Posterior vena cava (tissue), 2 donors: ENCODE results near the gene CCDC158. TPM values are rescaled to one million over a fixed set of nuclear protein-coding genes. Genes with fewer than 3 reads are reported as not detected.

ENCODE experiments used
- DNase-seq: peaks from one replicate; pipeline ENCODE4 v3.0.0-alpha.2; 2020; ENCODE audit warnings: low spot score
- intact Hi-C, 2 donors: fragments of 100-400 bp; cut with DNase I; formaldehyde crosslinking; loops; one replicate each; pipeline versions ENCODE4 v1.14.1 to v1.14.2; 2022 to 2023
- total RNA-seq, 2 donors: library from RNA; stranded (reverse); fragmentation: NEBNext Ultra II Directional; extraction: Animal tissue kit (Norgen Biotek cat#: 25700); gene quantifications; one replicate each; pipeline ENCODE4 v1.2.1, GENCODE V29; 2021
- donor health status: DM: yes; HTN: yes; CAD: no.
- donor health status: DM: yes; HTN: yes; CAD: no.

Gene CCDC158
- total RNA-seq, 2 donors from 2014 or later: 2.0 to 2.3 TPM

DNA sequence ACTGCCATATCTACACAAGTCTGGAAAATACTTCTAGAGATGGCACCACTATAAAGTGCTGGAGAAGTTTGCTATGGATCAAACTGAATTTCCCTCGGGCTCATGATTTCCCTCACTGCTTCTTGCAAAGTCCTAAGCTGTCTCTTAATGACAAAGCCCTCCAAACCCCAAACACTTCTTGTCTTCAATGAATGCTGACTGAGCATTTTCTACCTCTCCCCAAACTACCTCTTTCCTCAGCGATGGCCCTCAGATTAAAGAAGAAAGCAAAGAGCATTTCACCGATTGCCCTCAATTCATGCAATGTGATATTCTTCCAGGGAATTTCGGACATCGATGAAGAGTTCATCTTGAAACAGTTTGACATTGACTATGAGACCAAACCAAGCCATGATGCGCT lies 149.7 kb downstream of the CCDC158 start:
- DNase-seq: no peak
- intact Hi-C loops: no loop called here

DNA sequence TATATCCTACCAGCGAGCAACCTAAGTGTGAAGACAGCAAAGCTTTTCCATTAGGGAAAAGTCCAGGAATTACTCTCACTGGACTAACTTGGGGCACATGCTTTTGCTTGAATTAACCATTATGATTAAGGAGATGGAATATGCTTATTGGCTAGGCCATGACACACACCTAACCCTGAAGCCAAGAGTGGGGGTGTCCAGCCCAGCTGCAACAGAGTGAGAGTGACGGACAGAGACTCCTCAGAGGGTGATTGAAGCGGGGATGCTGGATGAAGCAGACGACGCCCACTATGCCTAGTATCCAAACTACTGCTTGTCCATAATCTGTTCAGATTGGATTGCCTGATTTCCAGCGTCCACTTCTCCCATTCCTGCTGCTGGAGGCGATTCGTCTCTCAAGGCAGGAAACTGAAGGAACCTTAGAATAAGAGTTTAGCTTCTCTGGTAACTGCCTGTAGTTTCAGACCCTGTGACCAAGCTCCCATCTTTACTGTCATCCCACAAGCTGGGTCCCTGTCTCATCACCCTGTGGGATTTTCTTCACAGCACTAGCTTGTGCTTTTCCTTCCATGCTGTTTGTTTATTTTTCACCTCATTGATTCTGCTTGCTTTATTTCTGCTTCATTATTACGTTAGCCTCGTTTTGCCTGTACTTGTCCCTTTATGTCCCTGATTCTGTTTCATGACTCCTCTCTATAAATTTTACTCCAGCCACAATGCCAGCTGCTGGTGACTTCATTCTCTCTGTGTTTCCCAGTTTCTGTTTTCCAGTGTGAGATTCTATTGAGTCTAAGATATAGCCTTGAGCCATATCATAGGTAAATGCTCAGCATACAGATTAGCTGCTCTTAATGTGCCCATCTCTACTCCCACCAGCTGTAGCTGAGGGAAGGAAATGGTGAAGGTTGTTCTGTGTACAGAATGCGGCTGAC lies 150.4 kb downstream of the CCDC158 start:
- intact Hi-C loops: no loop called here
- DNase-seq: no peak

DNA sequence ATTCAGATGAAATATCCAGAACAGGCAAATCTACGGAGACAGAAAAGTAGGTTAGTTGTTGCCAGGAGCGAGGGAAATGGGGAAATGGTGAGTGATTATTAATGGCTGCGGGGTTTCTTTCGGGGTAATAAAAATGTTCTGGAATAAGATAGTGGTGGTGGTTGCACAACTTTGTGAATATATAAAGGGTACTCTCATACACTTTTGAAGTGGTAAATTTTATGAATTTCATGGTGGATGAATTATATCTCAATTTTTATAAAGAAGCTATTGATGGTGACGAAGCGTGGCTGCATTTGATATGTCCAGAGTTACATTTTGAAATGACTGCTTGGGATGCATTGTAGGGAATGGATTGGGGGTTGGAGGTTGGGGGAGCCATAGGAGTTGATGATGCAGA lies 153.1 kb downstream of the CCDC158 start:
- intact Hi-C loops: no loop called here
- no peak for DNase-seq

DNA sequence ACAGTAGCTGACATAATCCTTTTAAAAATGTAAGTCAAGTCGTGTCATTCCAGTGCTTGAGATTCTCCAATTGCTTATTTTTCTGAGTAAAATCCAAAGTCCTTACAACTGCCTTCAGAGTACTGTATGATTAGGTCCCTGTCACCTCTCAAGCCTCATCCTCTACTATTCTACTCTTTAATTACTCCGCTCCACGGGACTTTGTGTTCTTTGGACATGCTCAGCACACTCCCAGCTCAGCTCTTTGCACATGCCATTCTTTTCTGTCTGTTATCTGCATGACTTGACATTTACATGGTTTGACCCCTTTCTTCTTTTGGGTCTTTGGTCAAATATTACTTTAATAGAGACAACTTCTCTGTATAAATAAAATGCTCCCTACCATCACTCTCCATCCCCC lies 154.3 kb downstream of the CCDC158 start:
- intact Hi-C loops: no loop called here
- DNase-seq: no peak

DNA sequence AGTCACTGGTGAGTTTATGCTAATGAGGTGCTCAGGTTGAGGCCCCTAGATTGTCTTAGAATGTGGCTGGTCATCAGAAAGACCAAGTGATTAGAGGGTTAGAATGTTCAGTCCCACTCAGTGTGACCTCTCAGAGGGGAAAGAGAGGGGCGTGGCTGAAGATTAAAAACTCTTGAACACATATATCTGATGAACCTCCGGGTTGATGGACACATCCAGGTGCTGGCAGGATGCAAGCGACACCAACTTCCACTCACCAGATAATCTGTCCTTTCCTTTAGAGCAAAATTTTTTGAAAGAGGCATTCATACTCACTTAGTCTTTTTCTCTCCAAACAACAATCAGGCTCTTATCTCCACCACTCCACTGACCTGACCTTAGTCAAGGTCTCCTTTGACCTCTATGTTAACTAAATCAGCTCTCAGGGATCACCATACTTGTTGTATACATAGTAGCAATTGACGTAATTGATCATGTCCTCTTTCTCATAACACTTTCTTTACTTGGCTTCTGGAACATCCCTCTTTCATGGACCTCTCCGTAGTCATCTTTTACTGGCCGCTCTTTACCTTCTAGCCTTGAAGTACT lies 155.2 kb downstream of the CCDC158 start:
- intact Hi-C loops: no loop called here
- DNase-seq: no peak

Other genes with a start within 250 kb of the CCDC158 start
- gene SCARB2, start 207.3 kb downstream of the CCDC158 start, total RNA-seq: 100 to 1,000 TPM; 159 to 169 TPM
- 1 to 10 TPM; 1.4 TPM for gene FAM47E, start 169.4 kb downstream of the CCDC158 start, total RNA-seq
- 10 to 100 TPM; 17.6 to 37.4 TPM for gene STBD1, start 114.4 kb downstream of the CCDC158 start, total RNA-seq
- gene SHROOM3, start 14.1 kb upstream of the CCDC158 start, total RNA-seq: 10 to 100 TPM; 71.4 to 77.8 TPM